Gastrocnemius medialis (tissue), 4 donors: Measurements from ENCODE around the gene ADCY1.

Experiments
- CTCF ChIP-seq, 5 experiments: fragments of 450-650 bp in 3 of 5; fragments of 200-600 bp in 2 of 5; sonication (generic) in 2 of 5; IDR thresholded peaks in 4 of 5; conservative IDR thresholded peaks in 1 of 5; 1 replicate in 4 of 5; 2 replicates in 1 of 5; pipeline ENCODE4 v1.5.1; 2016 to 2019; ENCODE audit warnings: antibody characterized with exemption in 5 of 5, mild to moderate bottlenecking in 3 of 5, moderate library complexity in 3 of 5
- POLR2A ChIP-seq, 2 donors: fragments of 450-650 bp; IDR thresholded peaks; one replicate each; pipeline ENCODE4 v1.6.1; 2017; ENCODE audit warnings: antibody characterized with exemption in 2 of 2, mild to moderate bottlenecking in 2 of 2, moderate library complexity in 2 of 2

- TF ChIP-seq CTCF (IDR thresholded peaks at IDR 0.05 in 4 of 5, conservative IDR thresholded peaks at IDR 0.05 in 1 of 5) (no peak), POLR2A (IDR thresholded peaks at IDR 0.05) (no peak)
These were observed 124.3 kb downstream of the ADCY1 start for GRCh38 chr7:45698303-45699014.
